Measurements from ENCODE around the gene NECAB2. TPM values are rescaled to one million over a fixed set of nuclear protein-coding genes. Genes with fewer than 3 reads are reported as not detected.

NECAB2 gene
- total and polyA plus RNA-seq, 2 of the 8 experiments (the other 6 are each of a cell fraction or from before 2014, with no cell fraction given) = 3.6 to 4.2 TPM

- WGBS, 2 experiments (ENCODE audit: extremely low coverage in 1 of 2, insufficient coverage in 1 of 2, insufficient read length in 1 of 2, insufficient replicate concordance in 2 of 2, low coverage in 1 of 2, low lambda C conversion rate in 2 of 2, missing lambda C conversion rate in 1 of 2) = 90% methylated on average over 13 of the region's 13 CpGs; no CpG with 5 or more reads in 1 of the 2 experiments
- no peak overlapping the region for H2BK5ac ChIP-seq (ENCODE audit: low read depth, low read length)
- peaks cover 0 to 6% (median 3%) of the 10 kb centered on the region in 4 experiments; a peak in 4 of 7 replicates for H3K4me1 ChIP-seq (replicated peaks in 1 of 4; ENCODE audit: control insufficient read depth in 3 of 4, insufficient read depth in 4 of 4, low read length in 3 of 4)
- H2BK12ac ChIP-seq (ENCODE audit: low read depth, low read length) = no peak overlapping the region
- H4K5ac ChIP-seq (ENCODE audit: insufficient read length, low read depth, low read length) = no peak overlapping the region
- no peaks in the 10 kb centered on the region for H3K79me2 ChIP-seq (ENCODE audit: control insufficient read depth in 1 of 2, insufficient read depth in 2 of 2, low read length in 2 of 2)
- H3K9me3 ChIP-seq (ENCODE audit: insufficient read depth in 2 of 2, low read depth in 1 of 2, low read length in 1 of 2) = no peaks in the 10 kb centered on the region
- H4K20me1 ChIP-seq (replicated peaks in 1 of 2; ENCODE audit: control insufficient read depth in 1 of 2, insufficient read depth in 2 of 2, low read length in 2 of 2) = peaks cover 0 to 3% of the 10 kb centered on the region in 2 experiments
- ChIA-PET CTCF (ENCODE audit: partially characterized antibody) (interaction anchor here (0.5 to 1.2 kb wide), 3 partner anchors 16 to 316 kb away, joined by 3 to 4 read pairs (median 3); no protein-coding TSS in a partner anchor), POLR2A (ENCODE audit: partially characterized antibody) (interaction anchor here (1.1 to 1.5 kb wide), 2 partner anchors 13 to 39 kb away, joined by 3 read pairs; no protein-coding TSS in a partner anchor)
- DNase-seq (ENCODE audit: low read depth in 1 of 2, low spot score in 2 of 2) = no peak
- H4K8ac ChIP-seq (ENCODE audit: extremely low read depth, insufficient read depth, low read length) = no peak overlapping the region
- no peak overlapping the region for H3K4ac ChIP-seq (replicated peaks; ENCODE audit: insufficient read length, low read depth, low read length)
- 0 out of 7 replicates have a peak, but pooled peaks cover 0 to 6% (median 0%) of the 10 kb centered on the region in 4 experiments for H3K27me3 ChIP-seq (replicated peaks in 1 of 4; ENCODE audit: control insufficient read depth in 3 of 4, extremely low read depth in 1 of 4, insufficient read depth in 3 of 4, low read length in 3 of 4)
- H4K91ac ChIP-seq (replicated peaks; ENCODE audit: insufficient read length, low read length) = no peak overlapping the region
- H3K9ac ChIP-seq (replicated peaks in 1 of 4; ENCODE audit: extremely low read depth in 1 of 4, low read depth in 3 of 4, low read length in 3 of 4) = no peak overlapping the region
- no peak overlapping the region for H2BK20ac ChIP-seq (ENCODE audit: low read length)
- H2AK5ac ChIP-seq (ENCODE audit: low read depth, low read length) = no peak overlapping the region
- H3K27ac ChIP-seq (ENCODE audit: low read depth, low read length) = no peak overlapping the region
- H3K56ac ChIP-seq (replicated peaks; ENCODE audit: insufficient read length, low read depth, low read length) = no peak overlapping the region
- H2AFZ ChIP-seq (ENCODE audit: low read length) = no peak overlapping the region
- H3K14ac ChIP-seq (ENCODE audit: insufficient read length) = no peak overlapping the region
- no peak overlapping the region for H2BK120ac ChIP-seq (replicated peaks; ENCODE audit: low read depth, low read length)
- no peak overlapping the region for H3K18ac ChIP-seq (ENCODE audit: extremely low read depth, low read length)
- H3K23me2 ChIP-seq (ENCODE audit: low read depth, low read length) = peaks cover 6% of the 10 kb centered on the region
- no peak overlapping the region for H3K4me2 ChIP-seq (ENCODE audit: insufficient read depth in 1 of 2, low read depth in 2 of 2, low read length in 2 of 2)
- H2BK15ac ChIP-seq (ENCODE audit: low read length) = no peak overlapping the region
- no peaks in the 10 kb centered on the region for H3K79me1 ChIP-seq (ENCODE audit: low read depth, low read length)
- H3K36me3 ChIP-seq (ENCODE audit: control insufficient read depth in 2 of 4, insufficient read depth in 4 of 4, low read length in 3 of 4) = peaks cover 0 to 3% (median 2%) of the 10 kb centered on the region in 4 experiments; a peak in 5 of 8 replicates
- no peak overlapping the region for H3K23ac ChIP-seq (ENCODE audit: insufficient read length)
- H3K4me3 ChIP-seq (ENCODE audit: extremely low read depth in 1 of 4, insufficient read depth in 2 of 4, low read depth in 3 of 4, low read length in 4 of 4) = no peak overlapping the region
- no peak for FAIRE-seq
- no peak for TF ChIP-seq RXRA (IDR thresholded peaks at IDR 0.05; ENCODE audit: insufficient read depth, low read depth, low read length)
- TF ChIP-seq SRF (IDR thresholded peaks at IDR 0.05; ENCODE audit: low read depth, low read length) = no peak
- no peak for TF ChIP-seq SP4 (IDR thresholded peaks at IDR 0.05; ENCODE audit: low read length)
- no peak for TF ChIP-seq ATF2 (IDR thresholded peaks at IDR 0.05; ENCODE audit: low read length)
- TF ChIP-seq CBX8 (IDR thresholded peaks at IDR 0.05; ENCODE audit: borderline replicate concordance, low read depth, low read length) = no peak
- TF ChIP-seq PHF8 (conservative IDR thresholded peaks at IDR 0.05; ENCODE audit: low read depth, low read length) = no peak
- no peak for TF ChIP-seq BCL11A (IDR thresholded peaks at IDR 0.05; ENCODE audit: low read depth in 2 of 2, low read length in 2 of 2)
- no peak for TF ChIP-seq EZH2 (IDR thresholded peaks at IDR 0.05; ENCODE audit: low read depth, low read length, severe bottlenecking)
- TF ChIP-seq ZNF274 (IDR thresholded peaks at IDR 0.05; ENCODE audit: borderline replicate concordance, extremely low read depth, low read length) = no peak
- TF ChIP-seq USF2 (IDR thresholded peaks at IDR 0.05; ENCODE audit: low read length) = no peak
- TF ChIP-seq YY1 (IDR thresholded peaks at IDR 0.05; ENCODE audit: low read depth, low read length) = no peak
Observed at GRCh38 chr16:83924686-83925085, 43.4 kb upstream of the NECAB2 start.
